KMS-11 (cell line): Measurements from ENCODE around the gene RBM6.

ENCODE experiments used
- H2AFZ ChIP-seq: fragments of 200-600 bp; sonication (generic); 2 replicates; pipeline ENCODE4 v1.6.1; 2016; ENCODE audit warnings: antibody characterized with exemption, mixed run types, low read depth
- H3K27ac ChIP-seq: fragments of 200-600 bp; sonication (generic); 2 replicates; pipeline ENCODE4 v1.6.1; 2016; ENCODE audit warnings: mild to moderate bottlenecking, mixed run types
- H3K27me3 ChIP-seq: fragments of 200-600 bp; sonication (generic); 2 replicates; pipeline ENCODE4 v1.6.1; 2017; ENCODE audit warnings: mild to moderate bottlenecking, low read depth, mixed run types, moderate library complexity; ENCODE audit not compliant: insufficient read depth
- H3K36me3 ChIP-seq: fragments of 200-600 bp; sonication (generic); 2 replicates; pipeline ENCODE4 v1.6.1; 2017; ENCODE audit warnings: mild to moderate bottlenecking, mixed run types; ENCODE audit not compliant: insufficient read depth
- H3K4me1 ChIP-seq: fragments of 200-600 bp; sonication (generic); 2 replicates; pipeline ENCODE4 v1.6.1; 2016; ENCODE audit warnings: mild to moderate bottlenecking, low read depth, mixed run types; ENCODE audit not compliant: poor library complexity, severe bottlenecking
- H3K4me2 ChIP-seq: fragments of 200-600 bp; sonication (generic); 2 replicates; pipeline ENCODE4 v1.7.0; 2016; ENCODE audit warnings: mild to moderate bottlenecking, mixed run types
- H3K4me3 ChIP-seq: fragments of 200-600 bp; sonication (generic); IDR thresholded peaks from 2 replicates; pipeline ENCODE4 v1.6.1; 2017; ENCODE audit warnings: low read depth, low read length, mixed read lengths; ENCODE audit not compliant: insufficient read depth
- H3K79me2 ChIP-seq: fragments of 200-600 bp; sonication (generic); 2 replicates; pipeline ENCODE4 v1.6.1; 2016; ENCODE audit warnings: low read depth, mixed run types; ENCODE audit not compliant: insufficient read depth
- H3K9ac ChIP-seq: fragments of 200-600 bp; sonication (generic); 2 replicates; pipeline ENCODE4 v1.6.1; 2016; ENCODE audit warnings: mild to moderate bottlenecking, mixed run types
- H4K20me1 ChIP-seq: fragments of 200-600 bp; sonication (generic); 2 replicates; pipeline ENCODE4 v1.6.1; 2016; ENCODE audit warnings: mild to moderate bottlenecking, mixed run types; ENCODE audit not compliant: insufficient read depth
- CTCF ChIP-seq: fragments of 200-600 bp; sonication (generic); conservative IDR thresholded peaks from 2 replicates; pipeline ENCODE4 v1.6.1; 2017; ENCODE audit warnings: low read depth, mild to moderate bottlenecking, antibody characterized with exemption, low read length, moderate library complexity, mixed read lengths

RBM6 gene

GRCh38 chr3:49899815-49900214 lies 40.1 kb upstream of the RBM6 start:
- no peak overlapping the region for H2AFZ ChIP-seq
- no peaks in the 10 kb centered on the region for H4K20me1 ChIP-seq
- no peak overlapping the region for H3K4me2 ChIP-seq
- no peaks in the 10 kb centered on the region for H3K36me3 ChIP-seq
- H3K79me2 ChIP-seq: no peaks in the 10 kb centered on the region
- no peak overlapping the region for H3K4me3 ChIP-seq
- TF ChIP-seq CTCF: no peak
- peaks cover 13% of the 10 kb centered on the region for H3K4me1 ChIP-seq
- no peaks in the 10 kb centered on the region for H3K27me3 ChIP-seq
- no peak overlapping the region for H3K27ac ChIP-seq
- H3K9ac ChIP-seq: no peak overlapping the region

- H3K9ac ChIP-seq: no peak overlapping the region
- TF ChIP-seq CTCF: no peak
- H3K4me3 ChIP-seq: no peak overlapping the region
- no peak overlapping the region for H2AFZ ChIP-seq
- peaks cover 13% of the 10 kb centered on the region for H3K4me1 ChIP-seq
- no peaks in the 10 kb centered on the region for H3K36me3 ChIP-seq
- no peak overlapping the region for H3K4me2 ChIP-seq
- H3K79me2 ChIP-seq: no peaks in the 10 kb centered on the region
- H4K20me1 ChIP-seq: no peaks in the 10 kb centered on the region
- H3K27me3 ChIP-seq: no peaks in the 10 kb centered on the region
- H3K27ac ChIP-seq: no peak overlapping the region
Measured at GRCh38 chr3:49900491-49901153, 39.3 kb upstream of the RBM6 start.

GRCh38 chr3:49901366-49902339 lies 38.3 kb upstream of the RBM6 start:
- H2AFZ ChIP-seq: no peak overlapping the region
- H3K9ac ChIP-seq: no peak overlapping the region
- H3K27me3 ChIP-seq: no peaks in the 10 kb centered on the region
- TF ChIP-seq CTCF: no peak
- H3K4me2 ChIP-seq: peak overlapping the region; percentile 33; the same call in 1 of the 2 replicates
- H3K4me3 ChIP-seq: no peak overlapping the region
- no peaks in the 10 kb centered on the region for H3K79me2 ChIP-seq
- H4K20me1 ChIP-seq: no peaks in the 10 kb centered on the region
- H3K4me1 ChIP-seq: peaks cover 13% of the 10 kb centered on the region
- H3K27ac ChIP-seq: no peak overlapping the region
- no peaks in the 10 kb centered on the region for H3K36me3 ChIP-seq

GRCh38 chr3:49902511-49903345 lies 37.2 kb upstream of the RBM6 start:
- no peak overlapping the region for H2AFZ ChIP-seq
- H3K79me2 ChIP-seq: no peaks in the 10 kb centered on the region
- no peak overlapping the region; the same call in 1 of the 2 replicates for H3K4me2 ChIP-seq
- H3K27ac ChIP-seq: no peak overlapping the region
- no peak overlapping the region for H3K9ac ChIP-seq
- peaks cover 13% of the 10 kb centered on the region for H3K4me1 ChIP-seq
- TF ChIP-seq CTCF: no peak
- no peaks in the 10 kb centered on the region for H4K20me1 ChIP-seq
- no peak overlapping the region for H3K4me3 ChIP-seq
- H3K36me3 ChIP-seq: no peaks in the 10 kb centered on the region
- H3K27me3 ChIP-seq: no peaks in the 10 kb centered on the region
